DOHH2 (cell line): ENCODE results near the gene MACF1.

ENCODE experiments used
- H3F3A ChIP-seq: fragments of 200-600 bp; sonication (generic), shearing (Covaris generic); 2 replicates; pipeline ENCODE4 v1.6.0; 2016; ENCODE audit warnings: antibody characterized with exemption, mild to moderate bottlenecking; ENCODE audit not compliant: control insufficient read depth, insufficient read depth
- H3K27ac ChIP-seq: fragments of 200-600 bp; sonication (generic); 2 replicates; pipeline ENCODE4 v1.5.1; 2014; ENCODE audit warnings: low read depth, mild to moderate bottlenecking, low read length, moderate library complexity
- H3K27me3 ChIP-seq: fragments of 200-600 bp; sonication (generic); 2 replicates; pipeline ENCODE4 v1.6.1; 2014; ENCODE audit warnings: mild to moderate bottlenecking, low read length, mixed read lengths; ENCODE audit not compliant: control insufficient read depth
- H3K36me3 ChIP-seq: fragments of 200-600 bp; sonication (generic); 2 replicates; pipeline ENCODE4 v1.6.1; 2014; ENCODE audit warnings: mild to moderate bottlenecking, low read length, moderate library complexity, mixed read lengths; ENCODE audit not compliant: control insufficient read depth
- H3K4me1 ChIP-seq: fragments of 200-600 bp; sonication (generic); 2 replicates; pipeline ENCODE4 v1.6.1; 2014; ENCODE audit warnings: mild to moderate bottlenecking, low read length, mixed read lengths; ENCODE audit not compliant: control insufficient read depth
- H3K4me2 ChIP-seq: fragments of 200-600 bp; sonication (generic); 2 replicates; pipeline ENCODE4 v1.6.0; 2014; ENCODE audit warnings: mild to moderate bottlenecking, low read length, moderate library complexity
- H3K4me3 ChIP-seq: fragments of 200-600 bp; sonication (generic); 2 replicates; pipeline ENCODE4 v1.5.1; 2014; ENCODE audit warnings: mild to moderate bottlenecking, low read length, mixed read lengths
- H3K79me2 ChIP-seq: fragments of 200-600 bp; sonication (generic); 2 replicates; pipeline ENCODE4 v1.6.1; 2014; ENCODE audit warnings: mild to moderate bottlenecking, low read length, mixed read lengths; ENCODE audit not compliant: control insufficient read depth
- H3K9me2 ChIP-seq: fragments of 200-600 bp; sonication (generic); replicated peaks from 2 replicates; pipeline ENCODE4 v1.6.1; 2014; ENCODE audit warnings: mild to moderate bottlenecking, low read length, mixed read lengths; ENCODE audit not compliant: control insufficient read depth
- H3K9me3 ChIP-seq: fragments of 200-600 bp; sonication (generic); 2 replicates; pipeline ENCODE4 v1.6.1; 2014; ENCODE audit warnings: antibody characterized with exemption, low read length, mixed read lengths; ENCODE audit not compliant: control insufficient read depth, insufficient read depth
- H4K20me1 ChIP-seq: fragments of 200-600 bp; sonication (generic); 2 replicates; pipeline ENCODE4 v1.6.0; 2014; ENCODE audit warnings: low read depth, mild to moderate bottlenecking, antibody characterized with exemption, low read length, moderate library complexity; ENCODE audit not compliant: control insufficient read depth, insufficient read depth
- EZH2phosphoT487 ChIP-seq: fragments of 200-600 bp; sonication (generic); IDR thresholded peaks from 2 replicates; pipeline ENCODE4 v1.6.1; 2017; ENCODE audit warnings: borderline replicate concordance, mild to moderate bottlenecking, antibody characterized with exemption, low read length, moderate library complexity, mixed read lengths
- TF ChIP-seq, protein P1 (sequence below): fragments of 200-600 bp; sonication (generic); IDR thresholded peaks from one replicate; pipeline ENCODE4 v1.5.1; 2014; ENCODE audit warnings: antibody characterized with exemption, mild to moderate bottlenecking, low read depth, low read length; ENCODE audit not compliant: poor library complexity, severe bottlenecking

MACF1 gene

DNA sequence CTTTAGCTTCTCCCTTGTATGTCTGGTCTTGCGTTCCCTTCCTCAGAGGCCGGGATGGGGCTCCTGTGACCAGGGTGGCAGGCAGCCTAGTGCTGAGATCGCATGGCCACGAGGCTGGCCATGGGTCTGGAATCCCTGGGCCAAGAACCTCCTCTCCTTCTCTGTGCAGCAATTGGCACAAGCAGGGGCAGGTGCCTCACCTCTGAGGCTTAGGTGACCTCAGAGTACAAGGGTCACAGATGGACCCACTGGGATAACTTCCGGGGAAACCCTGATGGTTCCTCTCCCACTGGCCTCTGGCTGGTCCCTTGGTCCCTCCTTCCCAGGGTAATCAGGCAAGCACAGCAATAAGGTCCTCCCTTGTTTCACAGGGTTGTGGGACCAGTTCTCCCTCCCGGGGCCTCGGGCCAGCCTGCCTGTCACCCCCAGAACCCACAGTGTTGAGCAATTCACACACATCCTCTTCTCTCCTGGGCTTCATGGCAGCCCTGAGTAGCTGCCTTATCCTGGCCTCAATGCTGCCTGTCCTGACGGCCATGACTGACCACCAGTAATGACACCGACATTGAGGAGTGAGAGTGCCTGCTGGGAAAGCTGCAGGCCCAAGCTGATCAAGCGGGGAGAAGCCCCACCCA lies 325.5 kb downstream of the MACF1 start:
- Histone ChIP-seq H3K36me3 (peaks cover 28% of the 10 kb centered on the region), H3K4me3 (no peak overlapping the region), H3K4me1 (peaks cover 18% of the 10 kb centered on the region), H3K27me3 (no peaks in the 10 kb centered on the region), H3K27ac (no peak overlapping the region), H3K4me2 (no peak overlapping the region), H3K9me2 (no peaks in the 10 kb centered on the region), H4K20me1 (no peaks in the 10 kb centered on the region), H3K79me2 (no peaks in the 10 kb centered on the region), H3K9me3 (no peaks in the 10 kb centered on the region), H3F3A (no peaks in the 10 kb centered on the region)
- TF ChIP-seq, protein P1, sequence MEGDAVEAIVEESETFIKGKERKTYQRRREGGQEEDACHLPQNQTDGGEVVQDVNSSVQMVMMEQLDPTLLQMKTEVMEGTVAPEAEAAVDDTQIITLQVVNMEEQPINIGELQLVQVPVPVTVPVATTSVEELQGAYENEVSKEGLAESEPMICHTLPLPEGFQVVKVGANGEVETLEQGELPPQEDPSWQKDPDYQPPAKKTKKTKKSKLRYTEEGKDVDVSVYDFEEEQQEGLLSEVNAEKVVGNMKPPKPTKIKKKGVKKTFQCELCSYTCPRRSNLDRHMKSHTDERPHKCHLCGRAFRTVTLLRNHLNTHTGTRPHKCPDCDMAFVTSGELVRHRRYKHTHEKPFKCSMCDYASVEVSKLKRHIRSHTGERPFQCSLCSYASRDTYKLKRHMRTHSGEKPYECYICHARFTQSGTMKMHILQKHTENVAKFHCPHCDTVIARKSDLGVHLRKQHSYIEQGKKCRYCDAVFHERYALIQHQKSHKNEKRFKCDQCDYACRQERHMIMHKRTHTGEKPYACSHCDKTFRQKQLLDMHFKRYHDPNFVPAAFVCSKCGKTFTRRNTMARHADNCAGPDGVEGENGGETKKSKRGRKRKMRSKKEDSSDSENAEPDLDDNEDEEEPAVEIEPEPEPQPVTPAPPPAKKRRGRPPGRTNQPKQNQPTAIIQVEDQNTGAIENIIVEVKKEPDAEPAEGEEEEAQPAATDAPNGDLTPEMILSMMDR, result no peak
- TF ChIP-seq EZH2phosphoT487, result no peak

DNA sequence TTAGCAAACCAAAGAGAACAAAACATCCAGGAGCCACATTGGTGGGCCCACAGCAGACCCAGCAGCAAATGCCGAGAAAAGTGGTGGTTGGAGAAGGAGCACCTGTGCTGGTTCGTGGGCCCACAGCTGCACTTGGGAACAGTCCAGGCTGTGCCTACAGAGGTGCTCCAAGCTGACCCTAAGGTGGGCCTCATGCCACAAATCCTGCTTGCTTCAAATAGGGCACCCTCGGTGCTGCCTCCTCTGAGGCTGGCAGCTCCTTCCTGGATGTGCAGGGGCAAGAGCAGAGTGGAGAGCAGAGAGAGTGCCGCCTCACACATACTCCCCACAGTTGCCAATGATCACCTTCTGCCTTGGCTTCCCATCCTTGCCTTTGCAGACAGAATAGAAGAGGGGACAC lies 327.0 kb downstream of the MACF1 start:
- Histone ChIP-seq H3K27ac (no peak overlapping the region), H3F3A (no peaks in the 10 kb centered on the region), H3K79me2 (no peaks in the 10 kb centered on the region), H3K9me3 (no peaks in the 10 kb centered on the region), H3K4me2 (no peak overlapping the region), H3K4me3 (no peak overlapping the region), H3K4me1 (peaks cover 4% of the 10 kb centered on the region), H3K27me3 (no peaks in the 10 kb centered on the region), H3K9me2 (no peaks in the 10 kb centered on the region), H4K20me1 (no peaks in the 10 kb centered on the region), H3K36me3 (peaks cover 28% of the 10 kb centered on the region)
- TF ChIP-seq, protein P1, result no peak
- no peak for TF ChIP-seq EZH2phosphoT487

DNA sequence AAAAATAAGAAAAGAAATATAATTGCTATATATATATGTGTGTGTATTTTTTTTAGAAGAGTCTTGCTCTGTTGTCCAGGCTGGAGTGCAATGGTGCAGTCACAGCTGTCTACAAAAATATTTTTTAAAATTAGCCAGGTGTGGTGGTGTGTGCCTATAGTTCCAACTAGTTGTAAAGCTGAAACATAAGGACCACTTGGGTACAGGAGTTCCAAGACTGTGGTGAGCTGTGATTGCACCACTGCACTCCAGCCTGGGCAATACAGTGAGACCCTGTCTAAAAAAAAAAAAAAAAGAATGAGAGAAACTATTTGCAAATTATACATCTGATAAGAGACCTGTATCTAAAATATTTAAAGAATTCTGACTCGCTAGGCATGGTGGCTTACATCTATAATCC lies 328.9 kb downstream of the MACF1 start:
- peaks cover 29% of the 10 kb centered on the region for H3K36me3 ChIP-seq
- H3K9me3 ChIP-seq, result no peaks in the 10 kb centered on the region
- no peaks in the 10 kb centered on the region for H4K20me1 ChIP-seq
- H3K27ac ChIP-seq, result no peak overlapping the region
- no peaks in the 10 kb centered on the region for H3K9me2 ChIP-seq
- TF ChIP-seq, protein P1, result no peak
- H3K4me2 ChIP-seq, result no peak overlapping the region
- no peak overlapping the region for H3K4me3 ChIP-seq
- no peaks in the 10 kb centered on the region for H3K79me2 ChIP-seq
- H3K27me3 ChIP-seq, result no peaks in the 10 kb centered on the region
- H3K4me1 ChIP-seq, result no peaks in the 10 kb centered on the region
- H3F3A ChIP-seq, result no peaks in the 10 kb centered on the region
